HG03575 (cell line): ENCODE results near the gene HARBI1.
"Not testable (repeated sequence)": the region's sequence is repeated elsewhere in the genome, so short reads cannot be mapped to it uniquely, and the experiment has no call there.

Experiments
- ATAC-seq: cut with Tn5 transposase; IDR thresholded peaks from one replicate; pipeline ENCODE4 v1.9.1; 2021; ENCODE audit not compliant: unreplicated experiment, insufficient number of reproducible peaks, low FRiP score; ENCODE audit errors: extremely low read depth

The HARBI1 gene

DNA sequence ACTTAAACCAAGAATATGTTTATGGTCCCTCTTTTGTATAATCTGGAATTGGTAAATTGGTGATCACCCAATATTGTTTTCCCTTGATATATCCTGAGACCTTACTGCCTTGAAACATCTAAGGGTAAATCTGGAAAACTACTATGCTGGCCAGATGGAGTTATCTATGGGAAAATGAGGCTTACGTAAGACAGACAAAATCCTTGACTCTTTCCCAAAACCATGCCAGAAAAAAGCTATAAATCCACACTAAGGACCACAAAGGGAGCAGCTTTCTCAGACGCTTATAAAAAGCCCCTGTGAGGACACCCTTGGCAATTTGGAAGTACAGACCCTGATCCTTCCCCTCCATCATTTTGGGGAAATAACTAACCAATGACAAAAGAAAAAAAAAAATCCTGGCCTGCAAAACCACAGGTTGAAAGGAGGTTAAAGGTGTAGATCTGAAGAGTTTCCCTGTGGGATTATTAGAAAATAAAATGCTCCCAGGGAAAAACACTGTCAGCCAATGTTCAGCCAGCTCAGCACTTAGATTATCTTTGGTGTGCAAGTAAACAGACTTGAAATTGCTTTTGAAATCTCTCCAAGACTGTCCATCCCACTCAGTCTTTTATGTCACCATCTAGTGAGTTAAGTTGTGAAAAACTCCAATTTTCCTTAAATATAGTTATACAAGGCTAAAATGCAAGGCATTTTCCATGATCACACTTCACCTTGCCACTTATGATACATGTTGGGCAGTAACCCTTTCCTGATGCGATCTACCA is 16.6 kb downstream of the HARBI1 start:
- no peak for ATAC-seq

DNA sequence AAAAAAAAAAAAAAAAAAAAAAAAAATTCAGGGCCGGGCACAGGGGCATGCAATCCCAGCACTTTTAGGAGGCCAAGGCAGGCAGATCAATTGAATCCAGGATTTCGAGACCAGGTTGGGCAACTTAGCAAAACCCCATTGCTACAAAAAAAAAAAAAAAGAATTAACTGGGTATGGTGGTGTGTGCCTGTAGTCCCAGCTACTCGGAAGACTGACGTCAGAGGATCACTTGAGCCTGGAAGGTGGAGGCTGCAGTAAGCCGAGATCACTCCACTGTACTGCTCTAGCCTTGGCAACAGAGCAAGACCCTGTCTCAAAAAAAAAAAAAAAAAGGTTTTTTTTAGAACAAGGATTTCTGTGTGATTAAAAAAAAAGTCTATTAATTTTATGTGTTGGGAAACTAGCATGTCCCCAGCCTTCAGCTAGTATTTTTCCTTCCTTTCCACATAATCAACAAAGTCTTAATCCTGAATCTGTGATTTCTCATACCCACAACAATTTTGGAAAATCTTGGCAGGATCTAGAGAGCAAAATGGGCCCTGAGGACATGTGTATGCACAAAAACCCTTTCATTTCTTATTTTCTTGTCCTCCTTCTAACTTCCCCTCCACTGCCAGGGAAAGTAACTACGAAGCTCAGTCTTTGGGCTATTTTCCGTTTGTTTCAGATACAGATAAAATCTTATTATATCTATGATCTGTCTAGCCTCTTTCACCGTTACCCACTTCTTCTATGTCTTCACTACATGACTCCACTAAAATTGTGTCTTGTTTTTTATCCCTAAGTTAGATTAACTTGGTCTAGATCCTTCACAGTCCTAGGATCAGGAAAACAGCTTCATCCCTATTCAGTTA is 17.5 kb downstream of the HARBI1 start:
- no peak for ATAC-seq

DNA sequence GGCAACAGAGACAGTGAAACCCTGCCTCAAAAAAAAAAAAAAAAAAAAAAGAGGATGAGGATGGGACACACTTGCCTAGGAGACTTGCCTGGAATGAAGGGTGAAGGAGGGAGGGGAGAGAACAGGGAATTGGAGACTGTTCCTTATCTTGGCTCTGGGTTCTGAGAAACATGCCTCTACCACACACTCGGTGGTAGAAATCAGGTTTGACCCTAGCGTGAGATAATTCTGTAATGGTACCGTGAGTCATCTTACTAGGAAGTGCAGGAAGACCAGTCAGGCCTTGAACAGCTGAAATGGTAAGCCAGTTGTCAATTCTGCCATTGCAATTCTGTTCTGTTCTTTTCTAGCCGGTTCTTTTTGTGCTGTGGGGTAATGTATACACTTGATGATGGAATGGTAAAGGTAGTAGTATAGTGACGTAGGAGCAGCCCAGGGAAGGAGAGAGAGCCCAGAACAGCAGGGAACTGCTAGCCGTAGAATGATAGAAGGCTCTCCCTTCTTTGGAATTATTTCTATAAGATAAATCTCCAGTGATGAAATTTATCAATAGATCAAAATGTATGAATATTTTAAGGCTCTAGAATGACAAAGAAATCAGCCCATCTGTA is 19.3 kb downstream of the HARBI1 start:
- no peak for ATAC-seq

DNA sequence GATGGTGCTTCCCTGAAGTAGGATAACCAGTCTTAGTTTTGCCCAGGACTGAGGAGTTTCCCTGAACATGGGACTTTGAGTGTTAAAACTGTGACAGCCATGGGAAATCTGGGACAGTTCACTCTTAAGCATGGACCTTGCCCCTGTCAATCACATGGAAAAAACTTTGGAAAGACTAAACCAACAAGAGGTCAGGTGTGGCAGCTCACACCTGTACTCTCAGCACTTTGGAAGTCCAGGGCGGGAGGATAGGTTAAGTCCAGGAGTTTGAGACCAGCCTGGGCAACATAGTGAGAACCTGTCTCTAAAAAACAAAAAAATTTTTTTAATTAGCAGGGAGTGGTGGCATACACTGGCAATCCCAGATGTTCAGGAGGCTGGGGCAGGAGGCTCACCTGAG is 19.9 kb downstream of the HARBI1 start:
- no peak for ATAC-seq

DNA sequence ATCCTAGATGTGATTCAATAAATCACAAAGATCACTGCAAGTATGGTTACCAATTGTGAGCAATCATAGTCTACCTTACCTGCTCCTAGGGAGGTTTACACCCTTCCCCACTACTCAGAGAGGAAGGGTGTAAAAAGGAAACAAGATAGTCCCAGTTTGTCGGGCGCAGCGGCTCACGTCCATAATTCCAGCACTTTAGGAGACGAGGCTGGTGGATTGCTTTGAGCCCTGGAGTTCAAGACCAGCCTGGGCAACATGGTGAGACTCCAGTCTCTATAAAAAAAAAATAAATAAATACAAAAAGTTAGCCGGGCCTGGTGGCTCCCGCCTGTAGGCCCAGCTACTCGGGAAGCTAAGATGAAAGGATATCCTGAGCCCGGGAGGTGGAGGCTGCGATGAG is 22.2 kb downstream of the HARBI1 start:
- no peak for ATAC-seq

DNA sequence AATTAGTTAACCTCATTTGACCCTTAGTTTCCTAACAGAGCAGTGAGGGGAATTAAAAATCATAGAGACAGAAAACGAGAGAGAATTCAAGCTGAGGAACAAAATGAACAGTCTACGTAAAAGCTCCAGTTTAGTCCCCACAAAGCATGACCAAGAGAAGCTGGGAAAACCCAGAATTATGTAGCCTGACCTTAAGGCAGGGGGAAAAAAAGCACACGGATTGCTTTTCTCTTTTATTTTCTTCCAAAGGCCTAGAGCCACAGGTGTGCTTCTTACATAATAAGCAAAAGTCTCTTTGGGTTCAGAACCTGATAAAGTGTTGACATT is 22.7 kb downstream of the HARBI1 start:
- ATAC-seq: no peak

DNA sequence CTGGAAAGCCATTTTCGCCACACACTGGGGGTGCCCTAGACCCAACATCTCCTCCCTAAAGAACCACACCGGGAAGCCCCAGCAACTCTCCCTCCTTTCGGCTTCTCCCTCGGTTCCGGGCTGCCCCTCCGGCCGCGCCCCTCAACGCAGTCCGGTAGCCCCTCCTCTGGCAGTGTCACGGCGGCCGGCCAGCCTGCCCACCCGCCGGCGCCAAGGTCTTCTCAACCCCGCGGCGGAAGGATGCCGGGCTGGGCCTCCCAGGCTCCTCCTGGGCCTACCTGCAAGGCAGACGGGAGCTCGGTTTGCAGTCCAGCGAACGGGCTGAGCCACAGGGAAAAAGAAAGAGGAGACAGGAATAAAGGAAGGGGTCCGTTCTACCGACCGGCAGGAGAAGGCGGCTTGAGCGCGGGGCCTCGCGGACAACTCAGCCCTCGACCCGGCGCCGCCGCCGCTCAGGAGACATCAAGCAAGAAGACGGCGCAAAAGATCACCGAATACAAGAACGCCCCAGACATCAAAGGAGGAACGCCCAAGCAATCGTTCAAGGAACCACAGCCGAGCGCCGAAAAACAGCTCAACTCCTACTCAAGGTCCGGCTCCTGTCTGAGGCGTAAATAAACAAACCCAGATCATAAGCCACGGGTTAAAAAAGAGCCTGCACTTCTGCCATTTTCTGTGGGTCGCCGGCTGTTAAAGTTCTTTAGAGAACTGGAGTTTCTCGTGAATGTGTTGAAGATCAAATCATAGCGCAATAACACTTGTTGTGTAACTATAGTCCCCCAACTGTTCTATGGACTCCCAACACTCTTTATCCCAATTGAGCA is 23.3 kb downstream of the HARBI1 start, which contains the start of gene AMBRA1:
AMBRA1 (minus strand) TSS at position 474 of the 824 bp plus-strand sequence. CDS start 45,643 bp downstream, outside the sequence.
- ATAC-seq: no peak

DNA sequence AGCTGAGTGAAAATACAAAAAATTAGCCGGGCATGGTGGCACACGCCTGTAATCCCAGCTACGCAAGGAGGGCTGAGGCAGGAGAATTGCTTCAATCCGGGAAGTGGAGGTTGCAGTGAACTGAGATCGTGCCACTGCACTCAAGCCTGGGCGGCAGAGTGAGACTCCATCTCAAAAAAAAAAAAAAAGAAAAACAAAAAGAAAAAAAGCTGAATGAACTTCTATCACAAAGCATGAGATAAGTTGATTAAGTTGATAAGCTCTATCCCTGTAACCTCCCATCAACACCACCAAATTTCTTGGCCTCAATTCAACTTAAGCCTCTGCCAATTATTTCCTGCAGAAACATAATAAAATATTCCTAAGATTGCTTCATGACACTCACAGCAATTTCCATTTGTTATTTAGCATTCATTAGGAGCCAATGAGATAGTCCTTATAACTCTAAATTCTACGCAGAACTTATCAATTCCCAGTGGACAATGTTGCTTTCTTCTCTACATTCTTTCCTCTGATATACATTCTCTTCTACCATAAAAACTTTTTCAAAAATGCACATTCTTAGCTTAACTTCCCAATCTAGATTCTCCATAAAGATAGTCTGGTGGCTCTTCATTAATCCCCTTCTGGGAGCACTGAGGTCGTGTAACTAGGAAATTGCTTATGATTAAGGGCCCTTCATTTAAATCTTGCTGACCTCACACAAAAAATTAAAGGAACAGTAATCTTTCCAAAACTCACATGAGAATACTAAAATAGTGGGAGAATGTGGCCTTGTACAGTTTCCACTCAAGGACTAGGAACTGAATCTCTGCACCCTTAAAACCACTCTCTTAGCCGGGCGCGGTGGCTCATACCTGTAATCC is 26.1 kb downstream of the HARBI1 start:
- ATAC-seq: no peak

DNA sequence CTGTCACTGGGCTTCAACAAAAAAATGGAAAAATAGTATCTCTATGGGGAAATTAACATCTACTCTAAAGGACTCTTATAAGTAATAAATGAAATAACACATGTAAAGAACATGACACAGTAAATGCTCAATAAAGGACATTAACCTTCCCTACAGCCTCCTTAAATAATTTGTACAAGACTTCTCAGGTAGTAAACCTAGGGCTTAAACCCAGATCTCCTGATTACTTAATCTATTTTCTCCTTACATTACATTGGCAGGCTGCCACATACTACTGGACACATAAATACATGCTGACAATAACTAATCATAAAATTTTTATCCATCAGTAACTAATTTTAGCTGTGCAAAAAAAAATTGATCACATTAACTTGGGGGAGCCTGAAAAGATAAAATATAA is 28.1 kb downstream of the HARBI1 start:
- no peak for ATAC-seq

DNA sequence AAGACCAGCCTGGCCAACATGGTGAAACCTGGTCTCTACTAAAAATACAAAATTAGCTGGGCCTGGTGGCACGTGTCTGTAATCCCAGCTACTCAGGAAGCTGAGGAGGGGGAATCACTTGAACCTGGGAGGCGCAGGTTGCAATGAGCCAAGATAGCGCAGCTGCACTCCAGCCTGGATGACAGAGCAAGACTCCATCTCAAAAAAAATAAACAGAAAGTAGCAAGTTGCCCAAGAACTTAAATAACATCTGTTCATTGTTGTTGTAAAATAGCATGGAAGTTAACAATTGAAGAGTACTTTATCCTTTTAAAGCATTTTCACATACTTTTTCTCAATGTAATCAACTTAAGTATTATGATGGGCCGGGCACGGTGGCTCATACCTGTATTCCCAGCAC is 28.9 kb downstream of the HARBI1 start:
- no peak for ATAC-seq

DNA sequence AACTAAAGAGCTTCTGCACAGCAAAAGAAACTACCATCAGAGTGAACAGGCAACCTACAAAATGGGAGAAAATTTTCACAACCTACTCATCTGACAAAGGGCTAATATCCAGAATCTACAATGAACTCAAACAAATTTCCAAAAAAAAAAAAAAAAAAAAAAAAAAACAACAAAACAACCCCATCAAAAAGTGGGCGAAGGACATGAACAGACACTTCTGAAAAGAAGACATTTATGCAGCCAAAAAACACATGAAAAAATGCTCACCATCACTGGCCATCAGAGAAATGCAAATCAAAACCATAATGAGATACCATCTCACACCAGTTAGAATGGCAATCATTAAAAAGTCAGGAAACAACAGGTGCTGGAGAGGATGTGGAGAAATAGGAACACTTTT is 33.5 kb downstream of the HARBI1 start:
- ATAC-seq: not testable (repeated sequence)

DNA sequence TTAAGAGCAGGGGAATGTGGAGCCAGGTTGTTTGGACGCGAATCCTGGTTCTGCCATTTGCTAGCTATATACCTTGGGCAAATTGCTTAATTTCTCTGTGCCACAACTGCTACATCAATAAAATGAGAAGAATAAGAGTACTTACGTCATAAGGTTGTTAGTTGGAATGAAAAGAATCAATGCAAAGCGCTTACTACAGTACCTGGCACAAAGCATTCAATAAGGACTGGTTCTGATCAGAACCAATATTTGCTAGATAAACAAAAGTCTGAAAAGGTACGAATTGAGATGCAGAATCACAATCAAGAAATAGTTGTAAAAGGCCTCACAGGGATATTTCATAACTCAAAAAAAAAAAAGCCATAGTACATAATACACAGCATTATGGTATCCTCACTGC is 34.4 kb downstream of the HARBI1 start:
- ATAC-seq: no peak

DNA sequence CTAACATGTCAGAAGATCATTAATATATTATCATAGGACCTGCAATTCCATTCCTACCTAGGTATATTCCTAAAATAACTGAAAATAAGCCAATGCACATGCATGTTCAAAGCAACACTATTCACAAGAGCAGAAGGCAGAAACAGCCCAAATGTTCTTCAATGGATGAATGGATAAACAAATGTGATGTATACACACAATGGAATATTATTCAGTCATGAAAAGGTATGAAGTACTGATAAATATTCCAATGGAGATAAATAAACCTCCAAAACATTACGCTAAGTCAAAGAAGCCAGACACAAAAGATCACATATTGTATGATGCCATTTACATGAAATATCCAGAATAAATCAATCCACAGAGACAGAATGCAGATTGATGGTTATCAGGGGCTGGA is 40.0 kb downstream of the HARBI1 start:
- ATAC-seq: no peak

DNA sequence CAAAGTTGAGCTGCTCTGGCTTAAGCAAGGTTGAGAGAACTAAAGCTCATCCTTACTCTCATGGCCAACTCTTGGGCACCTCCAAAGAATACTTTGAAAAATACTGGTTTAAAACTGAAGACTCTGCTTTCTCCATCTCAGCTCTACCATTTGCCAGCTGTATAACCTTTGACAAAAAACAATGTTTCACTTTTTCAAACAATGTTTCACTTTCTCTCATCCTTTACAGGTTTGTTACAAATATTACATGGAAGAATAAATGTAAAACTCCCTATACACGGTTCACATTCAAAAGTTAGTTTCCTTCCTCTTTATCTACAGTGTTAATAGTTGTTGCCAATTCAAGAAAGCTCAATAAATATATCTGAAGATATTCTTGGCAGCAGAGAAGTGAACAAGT is 42.4 kb downstream of the HARBI1 start:
- no peak for ATAC-seq

DNA sequence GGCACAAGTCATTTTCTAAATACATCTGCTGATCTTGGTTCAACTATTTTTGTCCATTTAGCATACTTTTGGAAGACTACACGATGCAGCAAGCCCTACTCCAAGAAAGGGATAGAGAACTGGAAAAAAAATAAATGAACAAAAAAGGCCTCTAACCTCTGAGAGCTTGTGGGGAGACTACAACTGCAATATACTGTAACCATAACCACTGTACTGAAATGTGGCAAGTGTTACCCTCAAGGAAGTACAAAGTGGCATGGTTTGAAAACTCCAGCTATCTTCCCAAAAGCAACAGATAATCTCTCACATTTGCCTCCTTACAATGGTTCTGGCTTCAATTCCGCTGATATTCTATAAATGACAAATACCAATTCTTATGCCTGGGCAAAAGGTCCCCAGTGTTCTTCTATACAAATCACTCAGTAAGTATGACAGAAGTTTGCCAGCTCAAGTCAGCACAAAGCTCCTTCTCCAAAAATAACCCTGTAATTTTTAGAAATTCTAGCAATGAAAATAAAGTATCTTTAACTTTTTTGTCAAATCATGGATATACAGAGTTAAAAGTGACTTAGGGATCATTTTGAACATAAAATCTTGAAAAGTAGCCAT is 46.1 kb downstream of the HARBI1 start:
- no peak for ATAC-seq

DNA sequence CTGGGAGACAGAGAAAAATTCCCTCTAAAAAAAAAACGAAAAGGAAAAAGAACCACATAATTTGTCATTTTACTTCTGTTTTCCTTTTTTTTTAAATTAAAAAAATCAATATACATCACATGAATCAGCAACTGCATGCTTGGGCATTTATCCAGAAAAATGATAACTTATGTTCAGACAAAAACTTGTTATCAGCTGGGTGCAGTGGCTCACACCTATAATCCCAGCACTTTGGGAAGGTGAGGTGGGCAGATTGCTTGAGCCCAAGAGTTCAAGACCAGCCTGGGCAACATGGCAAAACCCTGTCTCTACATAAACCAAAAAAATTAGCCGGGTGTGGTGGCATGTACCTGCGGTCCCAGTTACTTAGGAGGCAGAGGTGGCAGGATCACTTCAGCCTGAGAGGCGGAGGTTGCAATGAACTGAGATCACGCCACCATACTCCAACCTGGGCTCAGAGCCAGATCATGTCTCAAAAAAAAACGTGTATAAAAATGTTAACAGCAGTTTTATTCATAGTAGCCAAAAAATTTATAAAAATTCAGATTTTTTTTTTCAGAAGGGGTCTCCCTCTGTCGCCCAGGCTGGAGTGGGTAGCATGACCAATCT is 51.7 kb downstream of the HARBI1 start:
- no peak for ATAC-seq

DNA sequence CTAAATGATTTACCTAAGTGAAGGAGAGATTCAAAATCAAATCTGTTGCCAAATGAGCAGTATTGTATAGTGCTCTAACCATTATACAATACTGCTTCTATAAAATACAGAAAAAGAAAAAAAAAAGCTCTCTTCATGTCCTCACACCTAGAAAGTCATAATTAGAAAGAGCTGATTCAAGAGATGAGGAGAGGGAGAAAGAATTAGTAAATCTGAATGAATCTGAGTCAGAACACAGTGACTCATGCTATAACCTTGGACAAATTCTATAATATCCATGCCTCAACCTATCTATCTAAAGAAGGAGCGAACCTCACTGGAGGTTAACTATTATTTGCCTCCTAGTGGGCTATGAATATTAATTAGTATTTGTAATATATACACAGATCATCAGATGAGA is 52.6 kb downstream of the HARBI1 start:
- ATAC-seq: no peak

DNA sequence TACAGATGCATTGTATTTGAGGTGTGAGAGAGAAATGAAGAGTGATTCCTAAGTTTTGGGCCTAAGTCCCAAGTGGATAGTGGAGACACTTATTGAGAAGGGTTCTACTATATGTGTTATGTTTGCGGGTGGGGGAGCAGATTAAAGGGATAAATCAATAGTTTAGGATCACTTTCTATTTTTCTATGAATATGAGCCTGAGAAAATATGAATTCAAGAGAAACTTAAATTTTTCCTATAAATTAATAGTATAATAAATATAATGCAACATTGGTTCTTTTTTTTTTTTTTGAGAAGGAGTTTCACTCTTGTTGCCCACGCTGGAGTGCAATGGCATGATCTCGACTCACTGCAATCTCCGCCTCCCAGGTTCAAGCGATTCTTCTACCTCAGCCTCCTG is 54.5 kb downstream of the HARBI1 start:
- no peak for ATAC-seq
